ENCODE measurements around the gene GPRC5A. TPM values are rescaled to one million over a fixed set of nuclear protein-coding genes. Genes with fewer than 3 reads are reported as not detected.

Gene GPRC5A
- total RNA-seq, 1 donor from 2014 or later, result not detected

Other genes with a start within 250 kb of the GPRC5A start
- 12.4 TPM for gene GPR19, start 195.4 kb upstream of the GPRC5A start, total RNA-seq (ENCODE audit: unreplicated experiment)
- 36.0 TPM for gene CDKN1B, start 174.2 kb upstream of the GPRC5A start, total RNA-seq (ENCODE audit: unreplicated experiment)
- gene APOLD1, start 105.9 kb upstream of the GPRC5A start, total RNA-seq (ENCODE audit: unreplicated experiment), result 0.86 TPM
- gene DDX47, start 78.2 kb upstream of the GPRC5A start, total RNA-seq (ENCODE audit: unreplicated experiment), result 31.0 TPM
- not detected for gene GPRC5D, start 60.6 kb downstream of the GPRC5A start, total RNA-seq (ENCODE audit: unreplicated experiment)
- gene HEBP1, start 108.7 kb downstream of the GPRC5A start, total RNA-seq (ENCODE audit: unreplicated experiment), result 3.0 TPM
- gene FAM234B, start 152.8 kb downstream of the GPRC5A start, total RNA-seq (ENCODE audit: unreplicated experiment), result 26.8 TPM
- gene GSG1, start 212.1 kb downstream of the GPRC5A start, total RNA-seq (ENCODE audit: unreplicated experiment), result not detected

All from glutamatergic neuron (in vitro differentiated cells).